Heart right ventricle (tissue), 16 donors: ENCODE results near the gene MBNL1. TPM values are rescaled to one million over a fixed set of nuclear protein-coding genes. Genes with fewer than 3 reads are reported as not detected.
"Not testable (repeated sequence)": the region's sequence is repeated elsewhere in the genome, so short reads cannot be mapped to it uniquely, and the experiment has no call there.

Source experiments
- ATAC-seq, 8 donors: fragments of 200-7000 bp; cut with Tn5 transposase; one replicate each; pipeline ENCODE4 v1.9.1; 2020; ENCODE audit warnings: mild to moderate bottlenecking in 8 of 8, moderate library complexity in 8 of 8, moderate number of reproducible peaks in 1 of 8
- DNase-seq, 2 donors: peaks; one replicate each; pipeline ENCODE4 v3.0.0-alpha.2; 2020
- H3K27ac ChIP-seq, 10 donors: fragments of 200-600 bp; sonication (generic) in 2 of 10; one replicate each; pipeline versions ENCODE4 v1.5.0 to v1.8.0; 2020 to 2022; ENCODE audit warnings: mild to moderate bottlenecking in 3 of 10
- H3K27me3 ChIP-seq, 7 donors: fragments of 200-600 bp; one replicate each; pipeline ENCODE4 v1.8.0; 2021 to 2022; ENCODE audit warnings: mild to moderate bottlenecking in 2 of 7
- H3K36me3 ChIP-seq, 9 donors: fragments of 200-600 bp; sonication (generic) in 1 of 9; one replicate each; pipeline versions ENCODE4 v1.5.0 to v1.8.0; 2020 to 2022; ENCODE audit warnings: mild to moderate bottlenecking in 2 of 9
- H3K4me1 ChIP-seq, 9 donors: fragments of 200-600 bp; sonication (generic) in 1 of 9; one replicate each; pipeline versions ENCODE4 v1.5.0 to v1.8.0; 2020 to 2022; ENCODE audit warnings: mild to moderate bottlenecking in 4 of 9
- H3K4me3 ChIP-seq, 10 donors: fragments of 200-600 bp; sonication (generic) in 2 of 10; one replicate each; pipeline versions ENCODE4 v1.5.0 to v1.8.0; 2020 to 2022; ENCODE audit warnings: mild to moderate bottlenecking in 7 of 10, moderate library complexity in 2 of 10
- H3K9me3 ChIP-seq, 11 donors: fragments of 200-600 bp in 10 of 11; sonication (generic) in 2 of 11; one replicate each; pipeline versions ENCODE4 v1.5.0 to v1.8.0; 2013 to 2022; ENCODE audit warnings: mild to moderate bottlenecking in 2 of 11, control low read depth in 1 of 11, moderate library complexity in 1 of 11
- CTCF ChIP-seq, 9 donors: fragments of 200-600 bp; sonication (generic) in 2 of 9; IDR thresholded peaks; one replicate each; pipeline versions ENCODE4 v1.5.0 to v1.8.0; 2021 to 2022; ENCODE audit warnings: antibody characterized with exemption in 9 of 9, mild to moderate bottlenecking in 5 of 9, moderate library complexity in 1 of 9
- WGBS, 2 donors: extraction: QIAGEN DNeasy Blood & Tissue Kit; methylation state at CpG; one replicate each; pipeline ENCODE4 v1.1.7; 2013; ENCODE audit warnings: inconsistent platforms in 1 of 2; 5-methylcytosine and 5-hydroxymethylcytosine counted together
- intact Hi-C, 10 donors: fragments of 100-400 bp; cut with DNase I; formaldehyde crosslinking; loops; one replicate each; pipeline versions ENCODE4 v1.11.1 to v1.14.2; 2022
- polyA plus RNA-seq, 2 donors: library from polyadenylated mRNA; stranded (reverse); fragments of 200-250 nt; gene quantifications; one replicate each; pipeline ENCODE4 v1.2.3, GENCODE V29; 2013
- total RNA-seq, 10 donors: library from RNA; stranded (reverse); fragmentation: NEBNext Ultra II Directional in 3 of 10; extraction: Animal tissue kit (Norgen Biotek cat#: 25700) in 3 of 10; gene quantifications; one replicate each; pipeline versions ENCODE4 v1.2.1 to v1.2.4, GENCODE V29; 2021 to 2023
- donor health status: Arrhythmogenic right ventricular cardiomyopathy.
- donor health status: ischemic (EF 13 %, LVEDD 7.1; RV severe dilation, severe dysfunction).
- donor health status: healthy with polysubstance abuse.
- donor health status: DM: no; HTN: yes; CAD: no.
- donor health status: DM: no; HTN: no; CAD: no.
- donor health status: ischemic (EF 25% LVEDD 6.9; RV normal size, moderate dysfunction).
- donor health status: ischemic (EF 25% LVEDD 5.7; RV mildly dilated, moderate dysfunction).
- donor health status: healthy.
- donor health status: DM: yes; HTN: yes; CAD: no.
- donor health status: Ischemic cardiomyopathy.
- donor health status: ischemic (EF 35%, LVEDD 5.7; RV mildly dilated, moderate dysfunction).
- donor health status: nonischemic (EF 11% LVEDD 7.7; RV severe dilation, severe dysfunction).
- donor health status: DM: yes; HTN: yes; CAD: no.
- donor health status: PGD.
- donor health status: ischemic (EF 29% LVEDD 5.4; RV normal size, mild dysfunction).
- donor health status: nonischemic (EF 23%, LVEDD 6.1; RV moderate dilation, normal function).

Gene MBNL1
- total and polyA plus RNA-seq, 12 donors, result 33.1 to 236 (median 189) TPM

GRCh38 chr3:152396867-152397266 is 128.1 kb downstream of the MBNL1 start:
- Histone ChIP-seq H3K27ac (peak overlapping the region in 8 of 10 donors; percentile 11 to 56 (median 29)), H3K4me1 (peaks cover 0 to 97% (median 85%) of the 10 kb centered on the region in 9 donors), H3K36me3 (peaks cover 0 to 30% (median 0%) of the 10 kb centered on the region in 9 donors), H3K27me3 (no peaks in the 10 kb centered on the region), H3K9me3 (peaks cover 0 to 5% (median 0%) of the 10 kb centered on the region in 11 donors), H3K4me3 (no peak overlapping the region)
- ATAC-seq (peak in 2 of 8 donors; percentile 44 to 47), DNase-seq (no peak)
- no peak for TF ChIP-seq CTCF (IDR thresholded peaks at IDR 0.05)
- intact Hi-C loops, result no loop called here

- Histone ChIP-seq H3K36me3 (peaks cover 0 to 30% (median 0%) of the 10 kb centered on the region in 9 donors), H3K4me1 (peaks cover 0 to 97% (median 85%) of the 10 kb centered on the region in 9 donors), H3K27ac (peak overlapping the region in 8 of 10 donors; percentile 11 to 69 (median 32))
- ATAC-seq, H3K27me3 ChIP-seq, DNase-seq, intact Hi-C loops, H3K4me3 ChIP-seq, H3K9me3 ChIP-seq: not testable (repeated sequence)
- 89 to 97% methylated on average over 2 of the region's 2 CpGs for WGBS, 2 donors
These were observed 128.6 kb downstream of the MBNL1 start for GRCh38 chr3:152397348-152397747.

GRCh38 chr3:152398495-152398894 is 129.8 kb downstream of the MBNL1 start:
- Histone ChIP-seq H3K27me3 (no peaks in the 10 kb centered on the region), H3K9me3 (peaks cover 0 to 5% (median 0%) of the 10 kb centered on the region in 11 donors), H3K4me1 (peaks cover 0 to 97% (median 85%) of the 10 kb centered on the region in 9 donors), H3K36me3 (peaks cover 0 to 30% (median 0%) of the 10 kb centered on the region in 9 donors), H3K27ac (peak overlapping the region; percentile 5 to 85 (median 44)), H3K4me3 (no peak overlapping the region)
- no peak for DNase-seq
- intact Hi-C loops, result no loop called here
- no peak for TF ChIP-seq CTCF (IDR thresholded peaks at IDR 0.05)
- ATAC-seq, result no peak

GRCh38 chr3:152399374-152399773 is 130.6 kb downstream of the MBNL1 start:
- intact Hi-C loops, result no loop called here
- ATAC-seq (no peak), DNase-seq (no peak)
- H3K4me3 ChIP-seq, result no peak overlapping the region
- H3K4me1 ChIP-seq, result peaks cover 0 to 97% (median 86%) of the 10 kb centered on the region in 9 donors
- peaks cover 0 to 5% (median 0%) of the 10 kb centered on the region in 11 donors for H3K9me3 ChIP-seq
- TF ChIP-seq CTCF (IDR thresholded peaks at IDR 0.05), result no peak
- H3K27ac ChIP-seq, result peak overlapping the region; percentile 5 to 85 (median 44)
- H3K36me3 ChIP-seq, result peaks cover 0 to 29% (median 0%) of the 10 kb centered on the region in 9 donors
- H3K27me3 ChIP-seq, result no peaks in the 10 kb centered on the region

- peak overlapping the region in 9 of 10 donors; percentile 15 to 85 (median 52) for H3K27ac ChIP-seq
- peaks cover 0 to 100% (median 92%) of the 10 kb centered on the region in 9 donors for H3K4me1 ChIP-seq
- peaks cover 0 to 15% (median 0%) of the 10 kb centered on the region in 9 donors for H3K36me3 ChIP-seq
- TF ChIP-seq CTCF (IDR thresholded peaks at IDR 0.05), result no peak
- ATAC-seq (no peak), DNase-seq (no peak)
- H3K9me3 ChIP-seq, result peaks cover 0 to 5% (median 0%) of the 10 kb centered on the region in 11 donors
- no peak overlapping the region for H3K4me3 ChIP-seq
- H3K27me3 ChIP-seq, result no peaks in the 10 kb centered on the region
- intact Hi-C loops, result loop anchor here in 3 of 10 donors (10.0 kb wide), 1 partner anchor 126 kb away; no protein-coding TSS in a partner anchor
These were observed 132.2 kb downstream of the MBNL1 start for GRCh38 chr3:152400887-152401286.
